GM23248 (cell line): ENCODE measurements around the gene GLUL.

Experiments used
- EZH2 ChIP-seq: fragments of 200-600 bp; sonication (generic); IDR thresholded peaks from 2 replicates; pipeline ENCODE4 v1.6.1; 2018; ENCODE audit warnings: antibody characterized with exemption, mild to moderate bottlenecking; ENCODE audit not compliant: insufficient read depth, poor library complexity, severe bottlenecking
- EZH2phosphoT487 ChIP-seq: fragments of 200-600 bp; sonication (generic); IDR thresholded peaks from 2 replicates; pipeline ENCODE4 v1.6.1; 2018; ENCODE audit warnings: antibody characterized with exemption, moderate library complexity, mild to moderate bottlenecking, low read depth; ENCODE audit not compliant: insufficient read depth

DNA sequence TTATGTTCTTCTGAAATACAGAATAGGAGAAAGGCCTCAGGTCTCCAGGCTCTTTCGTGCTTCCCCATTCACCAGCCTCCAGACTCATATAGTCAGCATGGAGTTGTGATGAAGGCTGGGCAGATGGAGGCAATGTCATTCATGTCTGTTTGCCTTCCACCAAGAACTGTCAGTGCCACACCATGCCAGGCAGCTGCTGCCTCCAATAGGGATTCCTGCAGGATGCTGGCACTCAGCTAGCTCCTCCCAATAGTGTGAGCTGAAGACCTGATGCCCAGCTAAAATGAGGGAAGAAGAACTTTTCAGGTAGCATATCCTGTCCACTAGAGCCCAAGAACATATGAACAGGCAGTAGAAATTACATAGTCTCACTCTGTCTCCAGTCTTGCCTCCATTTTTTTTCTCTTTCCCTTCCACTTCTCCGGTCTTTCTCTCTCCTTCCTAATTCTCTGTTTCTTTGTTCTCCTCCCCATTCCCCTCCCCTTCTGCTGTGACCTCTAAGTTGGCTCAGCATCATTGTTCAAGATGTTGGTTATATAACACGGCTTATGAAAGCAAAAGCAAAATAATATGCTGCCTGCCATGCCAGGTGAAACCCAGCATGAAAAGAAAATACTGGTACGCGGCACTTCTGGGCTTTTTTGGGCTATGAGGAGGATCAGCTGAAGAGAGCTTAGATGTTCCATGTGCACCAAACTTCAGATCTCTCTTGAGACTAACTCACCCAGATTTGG lies 17.3 kb downstream of the GLUL start:
- TF ChIP-seq EZH2phosphoT487 (no peak), EZH2 (no peak)
